ENCODE results near the gene MTRF1L.
"Not testable (repeated sequence)": the region's sequence is repeated elsewhere in the genome, so short reads cannot be mapped to it uniquely, and the experiment has no call there.

The MTRF1L gene

DNA sequence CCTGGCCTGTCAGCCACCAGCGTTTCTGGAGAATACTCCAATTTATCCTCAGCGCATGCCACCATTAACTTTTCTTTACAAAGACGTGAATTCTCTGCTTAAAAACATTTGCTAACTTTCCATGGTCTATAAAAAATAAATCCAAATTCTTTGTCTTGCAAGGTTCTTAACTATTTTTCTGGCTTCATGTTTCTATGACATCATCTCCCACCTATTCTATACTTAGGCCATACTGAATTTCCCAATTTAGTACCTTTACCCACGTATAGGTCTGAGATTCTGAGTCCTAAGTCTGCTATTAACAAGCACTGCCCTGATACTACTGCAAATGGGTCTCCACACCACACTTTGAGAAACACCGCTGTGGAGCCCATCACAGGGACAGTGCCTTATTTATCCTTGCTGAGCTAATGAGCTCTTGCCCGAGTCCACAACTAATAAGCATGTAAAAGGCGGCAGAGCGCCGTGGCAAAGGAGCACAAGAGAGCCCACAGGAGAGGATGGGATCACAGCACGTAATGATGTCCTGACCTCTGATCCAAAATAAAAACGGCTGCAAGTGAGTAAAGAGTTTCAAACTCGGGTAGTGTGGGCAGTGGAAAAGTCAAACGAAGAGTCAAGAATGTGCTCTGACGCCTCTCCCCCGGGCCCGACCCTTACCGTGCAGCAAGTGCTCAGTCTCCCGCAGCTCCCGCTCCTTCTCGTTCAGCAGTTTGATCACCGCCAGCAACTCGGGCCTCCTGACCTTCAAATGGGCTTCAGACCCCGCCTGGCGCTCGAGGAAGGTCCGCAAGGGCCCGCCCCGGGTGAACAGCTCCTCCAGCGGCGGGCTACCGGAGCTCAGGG lies 519 bp downstream of the MTRF1L start:
- DNase-seq: no peak

- not testable (repeated sequence) for DNase-seq
Observed at GRCh38 chr6:153000790-153001189, 1.7 kb downstream of the MTRF1L start.

DNA sequence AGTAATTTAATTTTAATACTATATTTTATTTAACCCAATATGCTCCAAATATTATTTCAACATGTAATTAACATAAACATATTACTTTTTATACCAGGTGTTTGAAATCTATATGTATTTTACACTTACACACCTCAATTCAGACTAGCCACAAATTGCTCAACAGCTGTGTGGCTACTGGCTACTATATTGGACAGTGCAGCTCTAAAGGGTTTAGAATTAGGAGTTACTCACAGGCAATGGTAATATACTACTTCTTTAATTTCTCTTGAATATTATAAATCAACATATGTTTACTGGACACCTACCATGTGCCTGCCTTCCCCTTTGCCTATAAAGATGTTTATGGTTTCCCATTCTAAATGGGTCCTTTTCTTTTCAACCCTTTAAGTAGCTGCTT lies 2.3 kb downstream of the MTRF1L start:
- DNase-seq: no peak

GRCh38 chr6:152999538-152999937 lies 3.0 kb downstream of the MTRF1L start:
- not testable (repeated sequence) for DNase-seq

GRCh38 chr6:152993847-152994246 lies 8.7 kb downstream of the MTRF1L start:
- no peak for DNase-seq

GRCh38 chr6:152993431-152993830 lies 9.1 kb downstream of the MTRF1L start:
- no peak for DNase-seq

GRCh38 chr6:152986978-152987377 lies 15.5 kb downstream of the MTRF1L start:
- DNase-seq: no peak

DNA sequence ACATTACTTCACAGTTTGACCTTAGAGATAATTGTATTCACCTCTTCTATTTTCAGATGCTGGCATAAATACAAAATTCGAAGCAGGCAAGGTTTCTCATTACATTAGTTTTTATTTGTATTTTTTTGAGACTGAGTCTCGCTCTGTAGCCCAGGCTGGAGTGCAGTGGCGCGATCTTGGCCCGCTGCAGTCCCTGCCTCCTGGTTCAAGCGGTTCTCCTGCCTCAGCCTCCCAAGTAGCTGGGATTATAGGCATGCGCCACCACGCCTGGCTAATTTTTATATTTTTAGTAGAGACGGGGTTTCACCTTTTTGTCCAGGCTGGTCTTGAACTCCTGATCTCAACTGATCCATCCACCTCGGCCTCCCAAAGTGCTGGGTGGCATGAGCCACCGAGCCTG lies 17.2 kb downstream of the MTRF1L start:
- DNase-seq: not testable (repeated sequence)

DNA sequence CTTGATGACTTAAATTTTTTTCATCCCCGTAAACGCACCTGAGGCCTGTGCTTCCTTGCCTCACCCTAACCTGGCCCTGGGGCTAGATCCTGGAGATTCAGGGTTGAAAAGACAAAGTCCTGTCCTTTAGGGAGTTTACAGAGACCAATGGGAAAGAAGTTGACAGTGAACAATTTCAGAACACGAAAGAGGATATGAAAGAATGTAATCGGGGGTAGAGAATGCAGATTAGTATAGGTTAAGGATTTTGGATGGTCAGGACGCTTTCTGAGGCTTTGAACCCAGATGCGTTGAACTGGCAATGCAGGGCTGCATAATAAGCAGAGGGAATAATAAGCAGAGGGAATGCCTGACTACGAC lies 18.0 kb downstream of the MTRF1L start:
- DNase-seq: no peak

- peak; percentile 82 for DNase-seq
Observed at GRCh38 chr6:152983637-152984512, 18.6 kb downstream of the MTRF1L start.

DNA sequence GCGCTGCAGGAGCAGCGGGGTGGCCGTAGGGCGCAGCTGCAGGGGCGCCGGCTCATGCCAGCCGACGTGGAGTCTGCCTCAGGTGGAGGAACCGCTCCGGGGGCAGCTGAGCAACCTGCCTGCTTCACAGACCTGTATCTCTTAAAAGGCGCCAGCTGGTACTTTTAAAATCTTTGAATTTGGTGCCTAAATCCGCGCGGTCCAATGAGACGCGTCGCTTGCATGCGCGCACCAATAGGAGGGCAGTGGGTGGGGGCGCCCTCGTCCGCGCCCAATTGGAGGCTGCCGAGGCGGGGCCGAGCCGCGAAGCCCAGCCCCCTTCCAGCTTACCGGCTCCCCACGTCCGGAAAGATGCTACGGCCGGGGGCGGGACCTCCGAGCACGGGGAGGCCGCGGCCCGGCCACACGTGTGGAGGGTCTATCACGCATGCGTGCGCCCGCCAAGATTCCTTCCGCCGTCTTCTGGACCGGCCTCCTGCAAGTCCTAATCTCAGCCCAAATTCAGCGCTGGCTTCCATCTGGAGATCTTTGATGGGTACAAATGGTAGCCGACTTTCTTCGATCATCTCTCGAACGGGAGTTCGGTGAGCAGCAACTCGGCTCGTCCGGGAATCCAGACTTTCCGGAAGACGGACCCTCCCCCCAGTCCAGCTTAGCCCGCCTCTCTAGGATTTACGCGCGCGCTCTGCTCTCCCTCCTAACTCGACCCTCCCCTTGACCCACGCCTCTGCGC lies 19.4 kb downstream of the MTRF1L start, which contains the start of gene FBXO5:
TSS of gene FBXO5 (minus strand) at position 138 of the 733 bp plus-strand sequence. CDS start at position 56, 82 bp downstream.
- DNase-seq: peak; percentile 97

DNA sequence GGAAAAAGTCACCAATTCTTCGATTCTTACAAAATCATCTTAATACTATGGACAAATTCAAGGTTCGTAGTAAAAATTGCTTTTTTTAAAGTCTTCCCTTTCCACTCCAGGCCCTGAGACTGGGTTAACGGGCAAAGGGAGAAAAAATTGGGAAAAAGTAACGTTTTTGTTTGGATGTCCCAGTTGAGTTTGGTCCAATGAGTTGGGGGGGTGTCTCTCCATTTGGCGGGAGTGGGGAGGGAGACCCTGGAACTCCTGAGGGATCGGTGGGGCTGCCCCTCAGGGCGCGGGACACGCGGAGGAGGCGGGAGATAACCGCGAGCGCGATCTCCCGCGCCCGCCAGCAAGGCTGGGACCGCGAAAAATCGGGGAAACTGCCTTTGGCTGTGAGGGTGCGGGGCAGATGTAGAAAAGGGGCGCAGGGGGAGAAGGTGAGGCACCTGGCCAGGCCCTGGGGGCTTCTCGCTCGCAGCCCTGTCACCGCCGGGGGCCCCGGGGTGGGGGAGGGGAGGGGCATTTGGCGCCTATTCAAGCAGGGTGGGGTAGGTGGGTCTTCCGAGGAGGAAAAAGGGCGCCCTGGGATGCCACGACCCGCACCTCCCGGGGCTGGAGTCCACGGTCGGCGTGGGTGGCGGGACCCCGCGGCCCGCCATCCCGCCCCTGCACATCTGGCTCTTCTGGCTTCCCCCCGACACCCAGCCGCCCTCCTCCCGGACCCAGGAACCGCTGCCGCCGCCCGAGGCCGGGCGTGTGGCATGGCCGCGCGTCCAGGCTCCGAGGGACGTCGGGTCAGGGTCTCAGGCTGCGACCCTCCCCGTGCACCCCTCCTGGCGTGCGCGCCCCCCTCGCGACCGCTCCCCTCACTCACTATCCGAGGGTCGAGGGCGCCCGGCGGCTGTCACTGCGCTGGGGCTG lies 20.3 kb downstream of the MTRF1L start:
- DNase-seq: peak; percentile 32

- no peak for DNase-seq
Observed at GRCh38 chr6:152981219-152981618, 21.3 kb downstream of the MTRF1L start.

- no peak for DNase-seq
Observed at GRCh38 chr6:152980656-152981055, 21.9 kb downstream of the MTRF1L start.

DNA sequence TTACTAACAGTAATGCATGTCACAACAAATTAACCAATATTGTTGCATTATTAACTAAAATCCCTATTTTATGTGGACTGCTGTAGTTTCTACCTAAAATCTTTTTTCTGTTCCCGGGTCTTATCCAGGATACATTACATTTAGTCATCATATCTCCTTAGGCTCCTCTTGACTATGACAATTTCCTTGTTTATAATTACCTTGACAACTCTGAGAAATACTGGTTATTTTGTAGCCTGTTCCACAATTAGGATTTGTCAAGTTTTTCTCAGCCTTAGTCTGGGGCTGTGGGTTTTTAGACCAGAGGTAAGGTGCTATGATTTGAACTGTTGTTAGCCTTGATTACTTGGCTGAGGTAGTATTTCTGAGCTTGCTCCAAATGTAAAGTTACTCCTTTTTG lies 23.4 kb downstream of the MTRF1L start:
- no peak for DNase-seq

- no peak for DNase-seq
Observed at GRCh38 chr6:152978058-152978457, 24.5 kb downstream of the MTRF1L start.

- no peak for DNase-seq
Observed at GRCh38 chr6:152977556-152977955, 25.0 kb downstream of the MTRF1L start.

GRCh38 chr6:152976749-152977148 lies 25.8 kb downstream of the MTRF1L start:
- DNase-seq: no peak

GRCh38 chr6:152975204-152975915 lies 27.1 kb downstream of the MTRF1L start:
- no peak for DNase-seq

DNA sequence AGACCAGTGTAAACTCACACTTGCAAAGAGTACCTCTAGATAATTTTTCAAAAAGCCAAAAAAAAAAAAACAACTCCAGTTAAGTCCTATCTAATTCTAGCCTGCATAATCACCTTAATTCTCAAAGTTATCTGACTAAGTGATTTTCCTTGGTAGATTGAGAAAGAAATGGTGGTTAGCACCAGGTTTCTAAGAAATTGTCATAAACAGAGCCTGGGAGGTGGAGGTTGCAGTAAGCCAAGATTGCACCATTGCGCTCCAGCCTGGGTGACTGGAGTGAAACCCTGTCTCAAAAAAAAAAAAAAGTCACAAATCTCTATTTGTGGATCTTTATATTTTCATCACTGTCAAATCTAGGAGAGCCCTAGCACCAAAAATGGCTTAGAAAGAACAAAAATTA lies 28.6 kb downstream of the MTRF1L start:
- DNase-seq: no peak

DNA sequence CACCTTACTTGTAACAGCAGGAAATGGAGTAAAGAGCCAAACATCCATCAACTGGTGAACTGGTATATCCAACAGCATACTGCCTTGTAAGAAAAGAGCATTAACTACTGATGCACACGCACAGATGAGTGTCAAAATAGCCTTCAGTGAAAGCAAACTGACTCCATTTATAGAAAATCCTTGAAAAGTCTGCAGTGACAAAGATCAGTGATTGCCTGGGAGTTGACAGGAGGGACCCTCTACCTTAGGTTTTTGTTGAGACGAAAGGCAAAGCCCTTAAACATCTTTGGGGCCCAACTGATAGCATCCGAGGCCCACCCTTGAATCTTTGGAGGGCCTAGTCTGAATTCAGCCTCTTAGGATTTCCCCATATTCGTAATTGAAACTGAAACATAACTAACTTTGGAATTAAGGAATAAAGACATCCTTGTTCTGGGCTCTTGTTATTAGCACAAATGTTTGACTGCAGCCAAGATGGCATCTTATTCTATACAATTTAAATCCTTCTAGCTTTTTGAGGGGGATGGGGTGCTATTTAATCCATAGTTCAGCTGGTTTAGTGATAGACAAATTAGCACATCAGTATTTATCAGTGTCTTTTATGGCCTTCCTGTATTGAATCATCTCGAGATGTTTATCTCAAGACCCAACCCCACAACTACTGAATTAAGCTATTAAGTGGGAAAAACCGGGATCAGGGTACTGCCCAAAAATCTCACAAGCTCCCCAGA lies 32.7 kb downstream of the MTRF1L start:
- DNase-seq: no peak

Measured in stimulated activated CD4-positive, alpha-beta T cell treated with anti-CD3 and anti-CD28 coated beads, Interleukin-1b, Interleukin-23, amount 100 ng/mL, for 48 hours (primary cell).